GM21360 (cell line): ENCODE results near the gene KRT25.

Experiments used
- ATAC-seq: cut with Tn5 transposase; IDR thresholded peaks from one replicate; pipeline ENCODE4 v1.9.1; 2021; ENCODE audit warnings: mild to moderate bottlenecking, moderate library complexity; ENCODE audit not compliant: unreplicated experiment

Gene KRT25, protein sequence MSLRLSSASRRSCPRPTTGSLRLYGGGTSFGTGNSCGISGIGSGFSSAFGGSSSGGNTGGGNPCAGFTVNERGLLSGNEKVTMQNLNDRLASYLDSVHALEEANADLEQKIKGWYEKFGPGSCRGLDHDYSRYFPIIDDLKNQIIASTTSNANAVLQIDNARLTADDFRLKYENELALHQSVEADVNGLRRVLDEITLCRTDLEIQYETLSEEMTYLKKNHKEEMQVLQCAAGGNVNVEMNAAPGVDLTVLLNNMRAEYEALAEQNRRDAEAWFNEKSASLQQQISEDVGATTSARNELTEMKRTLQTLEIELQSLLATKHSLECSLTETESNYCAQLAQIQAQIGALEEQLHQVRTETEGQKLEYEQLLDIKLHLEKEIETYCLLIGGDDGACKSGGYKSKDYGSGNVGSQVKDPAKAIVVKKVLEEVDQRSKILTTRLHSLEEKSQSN

DNA sequence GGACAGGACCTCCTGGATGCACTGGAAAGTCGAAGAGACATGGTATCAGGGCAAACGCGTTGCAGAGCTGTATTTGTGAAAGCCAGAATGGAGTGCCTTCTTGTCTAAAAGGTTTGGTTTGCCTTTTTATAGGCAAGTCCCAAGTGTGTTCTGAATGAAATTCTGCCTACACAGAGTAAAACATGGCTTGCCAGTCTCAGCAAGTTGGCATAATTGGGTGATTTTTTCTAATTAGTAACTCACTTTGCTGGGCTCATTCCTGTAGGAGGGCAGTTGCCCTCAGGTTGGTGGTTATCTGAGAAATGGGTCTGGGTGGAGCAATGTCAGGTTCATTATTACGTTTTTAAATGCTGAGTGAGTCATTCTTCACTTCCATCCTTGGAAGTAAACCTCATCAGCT lies at the start of gene KRT25:
Gene KRT25 (minus strand): TSS at position 101 of the 400 bp plus-strand sequence. CDS start 60 bp downstream, at position 41.
- no peak for ATAC-seq

DNA sequence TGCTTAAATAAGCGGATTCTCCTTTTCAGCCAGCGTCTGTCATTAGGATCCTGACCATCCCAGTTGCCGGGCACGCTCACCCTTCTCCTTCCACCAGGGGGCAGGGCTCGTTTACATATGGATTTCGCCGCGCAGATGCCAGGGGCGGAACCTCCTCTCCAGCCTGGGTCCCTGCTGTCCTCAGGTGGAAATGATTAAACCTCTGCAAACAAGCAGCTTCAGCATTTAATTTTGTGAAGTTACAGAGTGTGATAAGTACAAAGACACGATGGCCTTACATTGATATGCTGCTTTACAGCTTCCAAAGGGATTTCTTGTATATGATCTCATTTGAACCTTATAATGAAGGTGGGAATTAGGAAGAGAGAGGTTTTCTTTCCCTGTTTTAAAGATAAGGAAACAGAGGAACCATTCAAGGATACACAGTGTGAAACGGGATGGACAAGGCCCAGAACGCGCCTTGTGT lies 48.5 kb upstream of the KRT25 start:
- ATAC-seq, result peak; percentile 52

DNA sequence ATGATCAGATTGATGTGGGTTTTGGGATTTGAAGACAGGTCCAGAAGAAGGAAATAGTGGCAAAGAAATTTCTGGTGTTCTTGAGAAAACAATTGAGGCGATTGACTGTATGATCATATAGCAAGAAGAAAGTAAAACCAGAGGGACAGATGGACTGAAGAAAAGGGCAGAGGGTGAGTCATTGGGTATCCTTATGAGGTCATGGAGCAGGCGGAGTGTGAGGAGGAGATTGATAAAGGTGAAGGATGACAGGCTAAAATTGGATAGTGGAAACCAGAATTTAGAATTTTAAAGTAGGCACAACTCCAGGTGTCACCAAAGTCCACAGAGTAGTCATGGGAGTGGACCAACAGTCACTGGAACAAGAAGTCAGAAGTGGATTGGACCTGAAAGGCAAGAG lies 46.0 kb upstream of the KRT25 start:
- ATAC-seq, result no peak

DNA sequence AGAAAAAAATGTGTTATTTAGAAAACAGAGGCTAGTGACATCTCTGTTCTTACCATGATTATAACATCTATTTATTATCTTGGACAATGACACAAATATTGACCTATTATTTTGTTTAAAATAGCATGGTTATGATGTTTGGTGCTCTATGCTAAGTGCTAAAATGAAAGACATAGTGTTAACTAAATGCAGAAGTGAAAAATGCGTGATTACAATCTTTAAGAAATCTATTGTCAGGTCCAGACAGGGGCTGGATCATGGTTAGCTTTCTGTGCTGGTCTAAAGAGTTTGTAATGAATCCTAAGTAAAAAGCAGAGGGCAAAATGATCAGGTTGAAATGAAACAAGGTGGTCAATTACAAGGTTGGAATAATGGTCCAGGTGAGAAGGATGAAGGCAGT lies 45.2 kb upstream of the KRT25 start:
- ATAC-seq, result no peak

DNA sequence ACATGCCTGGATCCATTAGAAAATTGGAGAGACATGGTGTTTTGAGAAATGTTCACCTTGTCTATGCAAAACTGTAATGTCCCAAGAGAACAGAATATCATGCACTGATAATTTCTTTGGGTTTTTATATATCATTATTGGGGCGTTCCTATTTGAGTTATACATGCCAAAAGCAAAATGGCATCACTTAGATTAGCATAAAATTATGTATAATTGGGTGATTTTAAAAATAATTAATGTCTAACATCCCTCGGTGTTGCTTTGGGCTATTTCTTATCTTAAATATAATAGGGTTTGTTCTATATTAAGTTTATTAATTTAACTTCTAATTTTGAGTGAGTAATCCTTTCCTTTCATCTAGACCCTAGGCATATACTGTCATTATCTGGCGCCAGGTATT lies 44.7 kb upstream of the KRT25 start, which contains the start of gene KRT28:
Gene KRT28 (minus strand): TSS at position 101 of the 400 bp plus-strand sequence. CDS start 66 bp downstream, at position 35.
- no peak for ATAC-seq

DNA sequence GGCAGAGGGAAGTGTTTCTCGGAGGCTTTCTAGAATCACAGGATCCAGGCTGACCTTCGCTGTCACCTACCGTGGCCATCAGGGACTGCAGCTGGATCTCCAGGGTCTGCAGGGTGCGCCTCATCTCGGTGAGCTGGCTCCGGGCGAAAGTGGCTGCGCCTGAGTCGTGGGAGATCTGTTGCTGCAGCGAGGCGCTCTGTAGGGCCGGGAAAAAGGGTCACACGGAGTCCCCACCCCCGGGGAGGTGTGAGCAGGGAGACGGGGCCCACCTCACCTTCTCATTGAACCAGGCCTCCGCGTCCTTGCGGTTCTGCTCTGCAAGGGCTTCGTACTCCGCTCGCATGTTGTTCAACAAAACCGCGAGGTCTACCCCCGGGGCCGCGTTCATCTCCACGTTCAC lies 41.7 kb upstream of the KRT25 start:
- ATAC-seq, result no peak

DNA sequence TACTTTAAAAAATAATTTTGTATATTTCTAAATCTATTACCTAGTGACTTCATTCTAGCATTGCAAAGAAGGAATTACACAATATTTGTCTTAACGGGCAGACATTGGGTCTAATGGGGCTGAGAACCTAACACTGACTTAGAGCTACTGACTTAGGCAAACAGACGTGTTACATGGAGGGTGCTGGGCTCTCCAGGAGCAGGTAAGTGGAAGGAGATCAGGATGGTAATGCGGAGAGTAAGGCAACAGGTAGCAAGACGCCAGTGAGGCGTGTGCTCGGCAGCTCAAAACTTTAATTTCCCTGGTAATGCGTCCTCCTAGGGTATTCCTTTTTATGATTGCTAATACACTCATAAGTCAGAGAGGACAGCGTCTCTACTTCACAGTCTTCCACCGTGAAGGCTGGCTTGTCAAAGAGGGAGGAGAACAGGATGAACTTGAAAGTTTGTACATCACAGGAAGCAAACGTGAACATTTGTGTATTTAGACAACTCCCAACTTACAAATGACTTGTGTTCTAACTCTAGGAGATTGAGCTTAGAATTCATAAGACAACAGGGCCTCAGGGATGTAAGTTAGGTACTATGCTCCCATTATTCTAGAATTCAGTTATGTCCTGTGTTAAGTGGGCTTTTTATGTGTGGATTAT lies 40.0 kb upstream of the KRT25 start:
- ATAC-seq, result no peak

DNA sequence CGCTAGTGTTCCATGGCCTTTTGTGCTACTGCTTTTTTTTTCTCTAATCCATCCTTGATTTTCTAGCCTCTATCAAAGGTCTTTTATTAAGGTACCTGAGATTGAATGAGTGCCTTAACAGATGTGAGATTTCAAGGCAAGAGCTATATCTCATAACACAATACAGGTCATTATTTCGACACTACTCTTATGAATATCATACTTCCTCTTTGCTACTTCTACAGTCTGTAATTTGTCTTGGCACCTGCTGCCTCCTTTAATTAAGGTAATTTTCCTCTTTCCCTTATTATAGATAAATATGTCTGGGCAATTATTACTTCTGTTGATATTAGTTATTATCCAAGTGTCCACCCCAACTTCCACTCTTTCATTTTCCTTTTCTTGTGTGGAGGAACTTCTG lies 39.3 kb upstream of the KRT25 start:
- ATAC-seq, result no peak

DNA sequence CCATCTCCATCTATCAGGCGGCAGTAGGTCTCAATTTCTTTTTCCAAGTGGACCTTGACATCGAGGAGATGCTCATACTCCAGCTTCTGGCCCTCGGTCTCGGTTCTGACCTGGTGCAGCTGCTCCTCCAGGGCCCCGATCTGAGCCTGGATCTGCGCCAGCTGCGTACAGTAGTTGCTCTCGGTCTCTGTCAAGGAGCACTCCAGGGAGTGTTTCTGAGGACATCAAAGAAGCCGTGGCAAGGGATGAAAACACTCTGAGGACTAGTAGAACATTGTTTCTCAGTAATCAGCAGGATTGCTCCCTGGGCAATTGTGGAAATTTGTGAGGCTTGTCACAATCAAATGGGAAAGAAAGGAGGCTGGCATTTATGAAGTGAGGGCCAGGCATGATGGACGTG lies 38.7 kb upstream of the KRT25 start:
- ATAC-seq, result no peak

DNA sequence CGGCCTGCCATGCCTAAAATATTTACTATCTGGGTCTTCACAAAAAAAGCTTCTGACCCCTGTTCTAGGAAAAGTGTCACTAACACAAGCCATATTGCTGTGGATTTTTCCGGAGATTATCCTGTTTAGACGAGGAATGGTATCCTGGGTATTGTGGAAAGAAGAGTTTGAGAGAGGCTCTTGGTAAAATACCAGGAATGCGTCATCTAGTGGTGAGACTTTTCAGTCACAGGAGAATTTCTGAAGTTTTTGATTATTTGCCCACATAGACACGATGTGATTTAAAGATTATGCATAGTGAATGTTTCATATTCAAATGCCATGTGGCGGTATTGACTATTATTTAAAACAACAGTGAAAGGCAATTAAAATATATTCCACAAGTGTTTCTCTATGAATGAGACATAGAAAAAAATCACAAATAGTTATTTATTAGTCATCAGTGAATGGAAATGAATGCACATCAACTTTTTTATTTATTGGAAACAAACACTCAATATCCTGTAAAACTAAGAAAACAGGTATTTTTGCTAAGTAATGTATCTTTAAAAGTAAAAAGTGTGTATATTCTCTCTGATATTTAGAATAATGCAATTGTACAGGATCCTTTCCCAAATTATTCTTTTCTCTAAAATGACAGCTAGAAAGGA lies 36.8 kb upstream of the KRT25 start:
- ATAC-seq, result no peak

DNA sequence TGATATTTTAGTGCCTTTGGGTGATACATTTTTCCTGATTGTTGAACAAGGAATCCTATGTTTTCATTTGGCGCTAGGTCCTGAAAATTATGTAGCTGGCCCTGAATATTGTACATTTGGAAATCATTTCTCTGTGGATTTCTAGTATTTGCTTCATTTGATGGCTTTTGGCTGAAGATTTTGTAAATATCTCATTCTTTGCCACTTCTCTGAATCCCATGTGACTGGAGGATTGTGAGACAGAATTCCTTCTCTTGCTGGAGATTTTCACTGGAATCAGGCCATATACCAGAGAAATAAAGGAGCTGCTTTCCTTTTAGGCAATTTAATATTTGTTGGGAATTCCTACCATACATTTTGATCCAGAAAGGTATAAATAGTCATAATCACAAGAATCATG lies 36.0 kb upstream of the KRT25 start:
- no peak for ATAC-seq

DNA sequence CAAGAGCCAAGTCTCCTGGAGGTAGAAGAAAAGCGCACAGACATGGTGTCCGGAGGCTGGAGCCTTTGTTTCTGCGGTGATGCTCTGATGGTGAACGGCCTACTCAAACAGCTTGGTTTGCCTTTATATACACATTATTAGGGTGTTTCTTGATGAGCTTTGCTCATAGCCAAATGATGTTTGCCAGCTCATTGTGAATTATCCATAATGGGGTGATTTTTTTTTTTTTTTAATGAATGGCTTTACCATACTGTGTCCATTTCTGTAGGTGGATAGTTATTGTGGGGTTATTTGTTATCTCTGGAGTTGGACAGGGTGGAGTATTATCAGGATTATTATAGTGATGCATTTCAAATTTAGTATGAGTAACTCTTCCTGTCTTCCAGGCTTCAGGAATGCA lies 27.3 kb upstream of the KRT25 start, which contains the start of gene KRT27:
Gene KRT27 (minus strand): TSS at position 101 of the 400 bp plus-strand sequence. CDS start 57 bp downstream, at position 44.
- no peak for ATAC-seq

DNA sequence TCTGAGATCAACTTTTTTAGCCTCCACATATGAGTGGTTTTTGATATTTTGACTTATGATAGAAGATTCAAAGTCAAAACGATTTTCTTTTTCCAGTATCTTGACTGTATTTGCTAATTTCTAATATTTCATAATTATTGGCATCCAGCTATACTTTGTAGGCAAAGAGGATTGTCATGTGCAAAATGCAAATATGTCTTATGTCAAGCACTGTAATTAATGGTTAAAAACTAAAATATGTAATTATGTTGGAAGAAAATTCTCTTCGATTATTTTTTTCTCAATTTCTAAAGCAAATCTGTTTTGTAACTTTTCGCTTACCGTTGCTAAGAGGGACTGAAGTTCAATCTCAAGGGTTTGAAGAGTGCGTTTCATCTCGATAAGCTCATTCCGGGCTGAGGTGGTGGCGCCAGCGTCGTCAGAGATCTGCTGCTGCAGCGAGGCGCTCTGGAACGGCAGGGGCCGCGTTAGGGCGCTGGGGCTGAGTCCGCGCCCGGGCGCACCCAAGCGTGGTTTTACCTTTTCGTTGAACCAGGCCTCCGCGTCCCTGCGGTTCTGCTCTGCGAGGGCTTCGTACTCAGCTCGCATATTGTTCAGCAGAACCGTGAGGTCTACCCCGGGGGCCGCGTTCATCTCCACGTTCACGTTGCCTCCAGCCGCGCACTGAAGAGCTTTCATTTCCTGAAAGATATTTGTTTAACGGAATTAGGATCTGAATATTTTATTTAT lies 24.2 kb upstream of the KRT25 start:
- no peak for ATAC-seq

DNA sequence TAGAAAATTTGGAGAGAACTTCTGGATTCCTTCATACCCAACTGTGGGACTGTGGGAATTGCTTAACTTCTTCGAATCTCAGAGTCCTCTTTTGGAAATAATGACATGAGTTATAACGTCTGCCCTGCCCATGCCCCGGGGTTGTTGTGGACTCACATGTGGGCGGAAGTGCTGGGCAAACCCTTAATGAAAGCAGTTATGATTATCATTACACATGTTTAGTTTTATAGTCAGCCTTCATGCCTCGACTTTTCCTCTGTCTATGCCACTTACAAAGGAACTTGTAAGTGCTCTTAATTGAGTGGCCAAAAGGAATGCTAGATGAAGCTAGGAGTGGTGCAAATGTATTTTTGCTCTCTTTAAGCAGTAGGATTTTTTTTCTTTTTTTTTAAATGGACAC lies 23.3 kb upstream of the KRT25 start:
- no peak for ATAC-seq

DNA sequence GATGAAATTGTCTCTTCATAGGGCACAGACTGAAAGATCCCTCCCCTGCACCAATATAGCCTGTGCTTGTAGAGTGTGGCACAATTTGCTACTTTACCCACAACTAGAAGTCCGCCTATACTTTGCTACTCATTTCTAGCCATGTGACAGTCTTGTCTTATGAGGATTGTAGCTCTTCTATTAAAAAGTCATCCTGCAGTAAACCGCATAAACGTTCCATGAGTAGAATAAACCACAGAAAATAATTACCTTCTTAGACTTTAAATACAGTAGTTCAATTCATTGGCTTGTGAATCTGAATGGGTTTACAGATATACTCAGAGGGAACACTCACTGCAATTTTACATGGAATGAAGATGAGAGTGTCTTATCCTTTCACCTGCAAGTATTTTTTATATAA lies 22.8 kb upstream of the KRT25 start:
- ATAC-seq, result no peak

DNA sequence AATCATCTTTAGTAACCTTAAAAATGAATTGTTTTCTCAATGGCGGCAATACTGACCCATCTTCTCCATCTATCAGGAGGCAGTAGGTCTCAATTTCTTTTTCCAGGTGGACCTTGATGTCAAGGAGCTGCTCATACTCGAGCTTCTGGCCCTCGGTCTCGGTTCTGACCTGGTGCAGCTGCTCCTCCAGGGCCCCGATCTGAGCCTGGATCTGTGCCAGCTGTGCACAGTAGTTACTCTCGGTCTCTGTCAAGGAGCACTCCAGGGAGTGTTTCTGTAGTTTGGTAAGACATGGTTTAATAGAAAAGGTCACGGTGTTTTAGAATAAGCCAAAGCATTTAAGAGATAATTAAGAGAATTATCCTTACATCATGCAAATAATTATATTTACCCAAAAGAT lies 22.3 kb upstream of the KRT25 start:
- no peak for ATAC-seq

DNA sequence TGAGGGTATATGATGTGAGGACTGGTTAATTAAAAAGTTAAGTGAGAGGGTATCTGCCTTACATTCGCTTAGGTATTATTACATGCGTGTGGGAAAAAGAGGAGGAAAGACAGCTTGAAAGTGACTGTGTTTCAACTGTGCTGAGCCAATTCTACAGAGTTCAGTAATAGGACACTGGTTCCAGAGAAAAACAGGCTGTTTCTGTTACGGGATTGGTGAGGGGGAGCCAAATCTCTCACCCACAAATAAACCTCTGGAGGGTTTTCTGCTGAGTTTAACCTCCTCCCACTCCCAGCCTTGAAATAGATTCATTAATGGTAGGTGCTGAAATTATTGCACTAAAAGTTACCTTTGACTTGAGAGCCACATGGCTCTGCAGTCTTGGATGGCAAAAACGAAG lies 20.8 kb upstream of the KRT25 start:
- ATAC-seq, result no peak

DNA sequence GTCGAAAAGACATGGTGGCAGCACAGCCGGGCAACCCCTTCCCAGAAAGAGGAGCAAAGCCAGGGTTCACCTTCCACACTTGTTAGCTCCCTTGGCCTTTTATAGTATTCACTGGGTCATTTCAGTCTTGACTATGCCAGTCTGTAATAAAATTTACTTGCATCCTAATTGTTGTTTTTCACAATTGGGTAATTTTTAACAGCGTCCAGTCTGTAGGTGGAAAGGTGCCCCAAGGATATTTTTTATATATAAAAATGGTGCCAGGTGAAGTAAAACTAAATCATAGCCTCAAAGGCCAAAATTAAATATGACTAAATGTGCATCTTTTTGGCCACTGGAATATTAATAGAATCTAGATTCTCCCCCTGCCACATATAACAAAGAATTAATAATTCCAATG lies 17.0 kb upstream of the KRT25 start, which contains the start of gene KRT26:
Gene KRT26 (minus strand): TSS at position 101 of the 400 bp plus-strand sequence. CDS start 88 bp downstream, at position 13.
- ATAC-seq, result no peak

DNA sequence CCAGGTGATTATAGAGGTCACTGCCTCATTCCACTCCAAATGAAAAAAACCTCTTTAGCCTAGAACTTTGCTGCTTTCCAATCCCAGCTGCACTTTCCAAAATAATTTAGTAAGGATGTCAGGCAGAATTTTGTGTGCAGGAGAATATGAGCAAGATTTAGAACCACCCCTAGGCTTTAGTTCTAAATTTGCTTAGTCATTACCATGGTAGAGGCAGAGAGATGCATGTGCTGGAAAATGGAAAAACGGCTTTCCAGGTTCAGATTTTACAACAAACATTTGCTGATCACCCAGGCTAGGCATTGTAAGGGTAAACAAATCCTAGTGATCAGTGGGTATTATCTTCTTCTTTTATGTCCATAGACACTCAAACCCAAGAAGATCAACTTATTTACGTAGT lies 10.5 kb upstream of the KRT25 start:
- ATAC-seq, result no peak

DNA sequence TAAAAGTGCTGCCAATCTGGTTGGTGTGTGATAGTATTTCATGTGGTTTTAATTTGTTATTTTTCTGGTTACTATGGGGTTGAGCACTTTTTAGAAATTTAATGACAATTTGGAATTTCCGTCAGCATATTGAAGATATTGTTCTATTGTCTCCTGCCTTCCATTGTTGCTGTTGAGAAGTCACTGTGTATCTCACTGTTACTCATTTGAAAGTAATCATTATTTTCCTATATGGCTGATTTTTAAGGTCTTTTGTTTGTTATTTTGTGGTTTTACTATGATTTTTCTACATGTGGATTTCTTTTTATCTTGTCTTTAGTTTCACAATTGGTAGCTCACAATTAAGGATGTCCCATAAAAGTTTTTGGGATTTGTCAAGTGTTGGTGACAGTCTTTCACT lies 8.6 kb upstream of the KRT25 start:
- ATAC-seq, result no peak
